GM18951 (cell line): Measurements from ENCODE around the gene SHTN1.

Source experiments
- POLR2A ChIP-seq: IDR thresholded peaks from 4 replicates; pipeline ENCODE4 v1.6.1; 2011; ENCODE audit warnings: mild to moderate bottlenecking; ENCODE audit not compliant: insufficient read length, insufficient read depth; ENCODE audit errors: extremely low read depth
- in situ Hi-C: fragments of 300-500 bp; cut with MboI; formaldehyde crosslinking; loops from one replicate; pipeline ENCODE4 v1.12.0; 2022; ENCODE audit warnings: low sequenced_read_pairs, mixed read lengths, inconsistent platforms; ENCODE audit not compliant: unreplicated experiment

SHTN1 gene

GRCh38 chr10:116838143-116838725, 166.8 kb downstream of the SHTN1 start:
- no peak for TF ChIP-seq POLR2A
- in situ Hi-C loops = no loop called here

- in situ Hi-C loops = no loop called here
- TF ChIP-seq POLR2A = no peak
Measured at GRCh38 chr10:116836902-116837523, 168.0 kb downstream of the SHTN1 start.

GRCh38 chr10:116836083-116836482, 168.9 kb downstream of the SHTN1 start:
- no peak for TF ChIP-seq POLR2A
- in situ Hi-C loops = no loop called here

- in situ Hi-C loops = no loop called here
- TF ChIP-seq POLR2A = no peak
Measured at GRCh38 chr10:116835658-116836057, 169.3 kb downstream of the SHTN1 start.

GRCh38 chr10:116833986-116834985, 170.7 kb downstream of the SHTN1 start:
- TF ChIP-seq POLR2A = no peak
- in situ Hi-C loops = no loop called here

- TF ChIP-seq POLR2A = no peak
- in situ Hi-C loops = no loop called here
Measured at GRCh38 chr10:116831790-116832189, 173.2 kb downstream of the SHTN1 start.
